ENCODE measurements around the gene COX4I1. TPM values are rescaled to one million over a fixed set of nuclear protein-coding genes. Genes with fewer than 3 reads are reported as not detected.

Gene COX4I1
- total RNA-seq, 1 donor from 2014 or later, result 344 TPM

- peaks cover 32% of the 10 kb centered on the region for H3K36me3 Mint-ChIP-seq (ENCODE audit: low read depth)
- H3K27me3 Mint-ChIP-seq (ENCODE audit: low read depth), result no peaks in the 10 kb centered on the region
- H3K4me3 Mint-ChIP-seq (ENCODE audit: unreplicated experiment), result no peak overlapping the region
- no peak for DNase-seq (ENCODE audit: low spot score)
- H3K9me3 Mint-ChIP-seq (ENCODE audit: low read depth), result no peaks in the 10 kb centered on the region
- TF ChIP-seq CTCF (IDR thresholded peaks at IDR 0.05), result no peak
- peaks cover 10% of the 10 kb centered on the region for H3K4me1 Mint-ChIP-seq (ENCODE audit: low read depth)
- peak overlapping the region; percentile 36 for H3K27ac Mint-ChIP-seq (ENCODE audit: unreplicated experiment)
These were observed 17.0 kb upstream of the COX4I1 start for GRCh38 chr16:85782451-85782850.

- Mint-ChIP-seq H3K36me3 (ENCODE audit: low read depth) (peaks cover 32% of the 10 kb centered on the region), H3K27ac (ENCODE audit: unreplicated experiment) (no peak overlapping the region), H3K9me3 (ENCODE audit: low read depth) (no peaks in the 10 kb centered on the region), H3K4me3 (ENCODE audit: unreplicated experiment) (no peak overlapping the region), H3K4me1 (ENCODE audit: low read depth) (peaks cover 4% of the 10 kb centered on the region), H3K27me3 (ENCODE audit: low read depth) (no peaks in the 10 kb centered on the region)
- no peak for TF ChIP-seq CTCF (IDR thresholded peaks at IDR 0.05)
- no peak for DNase-seq (ENCODE audit: low spot score)
These were observed 16.1 kb upstream of the COX4I1 start for GRCh38 chr16:85783441-85783840.

- DNase-seq (ENCODE audit: low spot score), result no peak
- Mint-ChIP-seq H3K4me3 (ENCODE audit: unreplicated experiment) (no peak overlapping the region), H3K27ac (ENCODE audit: unreplicated experiment) (no peak overlapping the region), H3K9me3 (ENCODE audit: low read depth) (no peaks in the 10 kb centered on the region), H3K36me3 (ENCODE audit: low read depth) (peaks cover 21% of the 10 kb centered on the region), H3K27me3 (ENCODE audit: low read depth) (no peaks in the 10 kb centered on the region), H3K4me1 (ENCODE audit: low read depth) (peaks cover 4% of the 10 kb centered on the region)
- no peak for TF ChIP-seq CTCF (IDR thresholded peaks at IDR 0.05)
These were observed 14.7 kb upstream of the COX4I1 start for GRCh38 chr16:85784813-85785212.

- no peaks in the 10 kb centered on the region for H3K27me3 Mint-ChIP-seq (ENCODE audit: low read depth)
- H3K36me3 Mint-ChIP-seq (ENCODE audit: low read depth), result peaks cover 14% of the 10 kb centered on the region
- TF ChIP-seq CTCF (IDR thresholded peaks at IDR 0.05), result no peak
- H3K27ac Mint-ChIP-seq (ENCODE audit: unreplicated experiment), result no peak overlapping the region
- no peak for DNase-seq (ENCODE audit: low spot score)
- H3K4me3 Mint-ChIP-seq (ENCODE audit: unreplicated experiment), result no peak overlapping the region
- H3K9me3 Mint-ChIP-seq (ENCODE audit: low read depth), result no peaks in the 10 kb centered on the region
- H3K4me1 Mint-ChIP-seq (ENCODE audit: low read depth), result peaks cover 4% of the 10 kb centered on the region
These were observed 13.6 kb upstream of the COX4I1 start for GRCh38 chr16:85785927-85786326.

GRCh38 chr16:85788819-85789218, 10.7 kb upstream of the COX4I1 start:
- H3K4me3 Mint-ChIP-seq (ENCODE audit: unreplicated experiment), result no peak overlapping the region
- no peaks in the 10 kb centered on the region for H3K4me1 Mint-ChIP-seq (ENCODE audit: low read depth)
- H3K9me3 Mint-ChIP-seq (ENCODE audit: low read depth), result peaks cover 7% of the 10 kb centered on the region
- peaks cover 26% of the 10 kb centered on the region for H3K36me3 Mint-ChIP-seq (ENCODE audit: low read depth)
- no peak for TF ChIP-seq CTCF (IDR thresholded peaks at IDR 0.05)
- no peaks in the 10 kb centered on the region for H3K27me3 Mint-ChIP-seq (ENCODE audit: low read depth)
- H3K27ac Mint-ChIP-seq (ENCODE audit: unreplicated experiment), result no peak overlapping the region
- no peak for DNase-seq (ENCODE audit: low spot score)
